Endothelial cell of umbilical vein (primary cell): ENCODE measurements around the gene RPLP2. TPM values are rescaled to one million over a fixed set of nuclear protein-coding genes. Genes with fewer than 3 reads are reported as not detected.

Experiments used
- BruUV-seq: library from RNA; stranded (reverse); fragments of 400-500 nt; replicated peaks from 2 replicates; lab custom pipeline; 2021; lab: Mats Ljungman, UMichigan
- CTCF ChIA-PET: fragments of 300-600, 350-600 bp; sonication (Branson Sonifier 250); formaldehyde crosslinking; loops from one replicate; lab custom pipeline; 2021; ENCODE audit warnings: antibody characterized with exemption, inconsistent platforms; lab: Charles Lee
- POLR2A ChIA-PET: fragments of 300-600, 350-600 bp; sonication (Branson Sonifier 250); formaldehyde crosslinking; loops from one replicate; lab custom pipeline; 2021; ENCODE audit warnings: antibody characterized with exemption, inconsistent platforms; lab: Charles Lee
- DNase-seq: peaks from one replicate; pipeline ENCODE4 v3.0.0-alpha.2; 2011; ENCODE audit warnings: low read depth, low spot score
- FAIRE-seq: peaks from 2 replicates; lab custom pipeline; 2011; peaks lifted over from hg19 to GRCh38; lab: Jason Lieb, UNC
- H2AFZ ChIP-seq: 2 replicates; pipeline ENCODE4 v1.6.0; 2012; ENCODE audit warnings: low read depth, low read length, control low read depth, inconsistent platforms
- H3K27ac ChIP-seq: 2 replicates; pipeline ENCODE4 v1.5.1; 2011; ENCODE audit warnings: low read depth, mild to moderate bottlenecking, control low read depth, low read length, moderate library complexity; ENCODE audit not compliant: insufficient read depth
- H3K27me3 ChIP-seq, 2 experiments: 2 replicates each; pipeline versions ENCODE4 v1.6.0 to v1.6.1; 2011; ENCODE audit warnings: low read length in 2 of 2, mixed read lengths in 1 of 2; ENCODE audit not compliant: control insufficient read depth in 2 of 2, insufficient read depth in 2 of 2
- H3K36me3 ChIP-seq, 2 experiments: 2 replicates in 1 of 2; 3 replicates in 1 of 2; pipeline ENCODE4 v1.5.1; 2011; ENCODE audit warnings: low read length in 2 of 2, mild to moderate bottlenecking in 1 of 2, moderate library complexity in 1 of 2; ENCODE audit not compliant: control insufficient read depth in 2 of 2, insufficient read depth in 2 of 2; ENCODE audit errors: extremely low read depth in 1 of 2
- H3K4me1 ChIP-seq: 3 replicates; pipeline ENCODE4 v1.5.1; 2011; ENCODE audit warnings: mild to moderate bottlenecking, low read length; ENCODE audit not compliant: control insufficient read depth, insufficient read depth; ENCODE audit errors: extremely low read depth
- H3K4me2 ChIP-seq: 2 replicates; pipeline ENCODE4 v1.6.1; 2011; ENCODE audit warnings: low read length, control low read depth, mixed read lengths; ENCODE audit not compliant: insufficient read depth
- H3K4me3 ChIP-seq, 3 experiments: fragments of 200-600 bp in 1 of 3; sonication (generic), shearing (Covaris generic) in 1 of 3; replicated peaks in 1 of 3; 2 replicates each; pipeline ENCODE4 v1.5.1; 2011 to 2016; ENCODE audit warnings: control low read depth in 3 of 3, low read length in 3 of 3, mild to moderate bottlenecking in 2 of 3, inconsistent platforms in 1 of 3, low read depth in 1 of 3, moderate library complexity in 1 of 3; ENCODE audit not compliant: insufficient read depth in 1 of 3
- H3K79me2 ChIP-seq: 2 replicates; pipeline ENCODE4 v1.6.0; 2012; ENCODE audit warnings: low read length, inconsistent platforms; ENCODE audit not compliant: control insufficient read depth, insufficient read depth
- H3K9ac ChIP-seq: replicated peaks from 2 replicates; pipeline ENCODE3; 2011; ENCODE audit warnings: low read length, control low read depth; ENCODE audit not compliant: insufficient read depth; ENCODE audit errors: extremely low read depth
- H3K9me1 ChIP-seq: replicated peaks from 3 replicates; pipeline ENCODE4 v1.6.0; 2011; ENCODE audit warnings: mild to moderate bottlenecking, low read length; ENCODE audit not compliant: control insufficient read depth, insufficient read depth; ENCODE audit errors: extremely low read depth
- H3K9me3 ChIP-seq: replicated peaks from 2 replicates; pipeline ENCODE4 v1.5.1; 2012; ENCODE audit warnings: low read length, inconsistent platforms; ENCODE audit not compliant: control insufficient read depth, insufficient read depth
- H4K20me1 ChIP-seq: replicated peaks from 2 replicates; pipeline ENCODE3; 2011; ENCODE audit warnings: mild to moderate bottlenecking, low read length; ENCODE audit not compliant: control insufficient read depth, insufficient read depth; ENCODE audit errors: extremely low read depth
- EZH2 ChIP-seq: IDR thresholded peaks from 2 replicates; pipeline ENCODE4 v1.6.1; 2012; ENCODE audit warnings: borderline replicate concordance, low read depth, mild to moderate bottlenecking, moderate library complexity, low read length, inconsistent platforms; ENCODE audit not compliant: severe bottlenecking
- FOS ChIP-seq: IDR thresholded peaks from 2 replicates; pipeline ENCODE4 v1.6.1; 2011; ENCODE audit warnings: mild to moderate bottlenecking, low read length, moderate library complexity, borderline replicate concordance; ENCODE audit not compliant: insufficient read depth
- GATA2 ChIP-seq: IDR thresholded peaks from 2 replicates; pipeline ENCODE4 v1.7.0; 2011; ENCODE audit warnings: low read depth, mild to moderate bottlenecking, moderate library complexity, mixed read lengths, low read length; ENCODE audit not compliant: insufficient read length, insufficient read depth
- JUN ChIP-seq: IDR thresholded peaks from 2 replicates; pipeline ENCODE4 v1.6.1; 2011; ENCODE audit warnings: borderline replicate concordance, low read depth; ENCODE audit not compliant: insufficient read length, insufficient read depth
- MAX ChIP-seq: IDR thresholded peaks from 2 replicates; pipeline ENCODE4 v1.6.1; 2011; ENCODE audit not compliant: insufficient read depth, insufficient read length
- MYC ChIP-seq: IDR thresholded peaks from one replicate; pipeline ENCODE4 v1.6.1; 2011; ENCODE audit warnings: mild to moderate bottlenecking, low read depth, low read length
- POLR2A ChIP-seq: IDR thresholded peaks from 2 replicates; pipeline ENCODE4 v1.6.1; 2012; ENCODE audit warnings: low read depth, mild to moderate bottlenecking, control low read depth, low read length
- POLR2AphosphoS5 ChIP-seq: IDR thresholded peaks from 2 replicates; pipeline ENCODE4 v1.6.1; 2012; ENCODE audit warnings: low read depth, mild to moderate bottlenecking, control low read depth, low read length, moderate library complexity; ENCODE audit not compliant: insufficient read depth
- dilution Hi-C: fragments of 300-500 bp; cut with MboI; formaldehyde crosslinking; loops from one replicate; pipeline ENCODE4 v1.15.0; 2019; ENCODE audit warnings: low sequenced_read_pairs; ENCODE audit not compliant: extremely low pct_ligation_motif_present
- intact Hi-C: fragments of 100-400 bp; cut with micrococcal nuclease; formaldehyde crosslinking; loops from one replicate; pipeline ENCODE4 v1.10.0; 2022
- polyA plus RNA-seq, 4 experiments: library from polyadenylated mRNA; depleted of rRNA in 3 of 4; stranded (reverse) in 3 of 4; unstranded in 1 of 4; fragments of >200 nt; gene quantifications; 2 replicates each; pipeline versions ENCODE4 v1.2.1 to v1.2.3, GENCODE V29; 2011 to 2012; ENCODE audit warnings: missing spikeins in 1 of 4
- total RNA-seq: library from RNA; stranded (reverse); gene quantifications from 2 replicates; pipeline ENCODE4 v1.2.3, GENCODE V29; 2021
- TF ChIP-seq, protein P1 (sequence below), 2 donors: IDR thresholded peaks; 1 replicate in 1 of 2; 2 replicates in 1 of 2; pipeline ENCODE4 v1.5.1; 2011; ENCODE audit warnings: low read length in 2 of 2, mild to moderate bottlenecking in 2 of 2, moderate library complexity in 2 of 2, control low read depth in 1 of 2, inconsistent platforms in 1 of 2, low read depth in 1 of 2; ENCODE audit not compliant: insufficient read depth in 1 of 2; ENCODE audit errors: extremely low read depth in 1 of 2

Gene RPLP2
- total and polyA plus RNA-seq, 2 donors (not counting 3 experiments of a cell fraction or from before 2014, with no cell fraction given), result 1,579 to 1,739 TPM

DNA sequence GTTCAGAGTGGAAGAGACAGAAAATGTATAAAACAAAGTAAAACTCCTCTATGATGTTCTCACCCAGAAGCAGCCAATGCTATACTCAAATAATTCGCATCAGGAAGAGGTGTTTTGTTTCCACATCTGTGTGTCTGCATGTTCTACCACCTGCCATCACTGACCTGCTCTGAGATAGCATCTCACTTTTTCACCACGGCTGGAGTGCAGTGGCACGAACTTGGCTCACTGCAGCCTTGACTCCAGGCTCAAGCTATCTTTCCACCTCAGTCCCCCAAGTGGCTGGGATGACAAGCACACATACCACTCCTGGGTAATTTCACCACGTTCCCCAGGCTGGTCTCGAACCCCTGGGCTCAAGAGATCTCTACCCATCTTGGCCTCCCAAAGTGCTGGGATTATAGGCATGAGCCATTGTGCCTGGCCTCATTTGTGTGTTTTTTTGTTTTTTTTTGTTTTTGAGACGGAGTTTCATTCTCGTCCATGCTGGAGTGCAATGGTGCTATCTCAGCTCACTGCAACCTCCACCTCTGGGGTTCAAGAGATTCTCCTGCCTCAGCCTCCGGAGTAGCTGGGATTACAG is 48.1 kb upstream of the RPLP2 start:
- Histone ChIP-seq H2AFZ (no peak overlapping the region), H3K27me3 (no peaks in the 10 kb centered on the region), H3K4me1 (no peaks in the 10 kb centered on the region), H3K27ac (no peak overlapping the region), H4K20me1 (no peaks in the 10 kb centered on the region), H3K4me2 (no peak overlapping the region), H3K9ac (no peak overlapping the region), H3K36me3 (peaks cover 18 to 38% of the 10 kb centered on the region in 2 experiments), H3K79me2 (peaks cover 8% of the 10 kb centered on the region), H3K9me1 (no peaks in the 10 kb centered on the region), H3K4me3 (no peak overlapping the region), H3K9me3 (no peaks in the 10 kb centered on the region)
- FAIRE-seq, result no peak
- intact Hi-C loops, result no loop called here
- BruUV-seq, result no TSS peak
- POLR2A ChIA-PET, result no interaction called here
- dilution Hi-C loops, result no loop called here
- CTCF ChIA-PET, result interaction anchor here (1.1 to 1.3 kb wide), 2 partner anchors 14 kb away, joined by 4 read pairs; partner anchors contain the start of gene TALDO1
- TF ChIP-seq, protein P1, sequence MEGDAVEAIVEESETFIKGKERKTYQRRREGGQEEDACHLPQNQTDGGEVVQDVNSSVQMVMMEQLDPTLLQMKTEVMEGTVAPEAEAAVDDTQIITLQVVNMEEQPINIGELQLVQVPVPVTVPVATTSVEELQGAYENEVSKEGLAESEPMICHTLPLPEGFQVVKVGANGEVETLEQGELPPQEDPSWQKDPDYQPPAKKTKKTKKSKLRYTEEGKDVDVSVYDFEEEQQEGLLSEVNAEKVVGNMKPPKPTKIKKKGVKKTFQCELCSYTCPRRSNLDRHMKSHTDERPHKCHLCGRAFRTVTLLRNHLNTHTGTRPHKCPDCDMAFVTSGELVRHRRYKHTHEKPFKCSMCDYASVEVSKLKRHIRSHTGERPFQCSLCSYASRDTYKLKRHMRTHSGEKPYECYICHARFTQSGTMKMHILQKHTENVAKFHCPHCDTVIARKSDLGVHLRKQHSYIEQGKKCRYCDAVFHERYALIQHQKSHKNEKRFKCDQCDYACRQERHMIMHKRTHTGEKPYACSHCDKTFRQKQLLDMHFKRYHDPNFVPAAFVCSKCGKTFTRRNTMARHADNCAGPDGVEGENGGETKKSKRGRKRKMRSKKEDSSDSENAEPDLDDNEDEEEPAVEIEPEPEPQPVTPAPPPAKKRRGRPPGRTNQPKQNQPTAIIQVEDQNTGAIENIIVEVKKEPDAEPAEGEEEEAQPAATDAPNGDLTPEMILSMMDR (IDR thresholded peaks at IDR 0.05; ENCODE audit: extremely low read depth in 1 of 2, insufficient read depth in 1 of 2, low read depth in 1 of 2, low read length in 2 of 2), result no peak
- no peak for TF ChIP-seq EZH2
- peak; percentile 26 for TF ChIP-seq POLR2A
- no peak for TF ChIP-seq MYC
- TF ChIP-seq GATA2, result no peak
- no peak for TF ChIP-seq MAX
- TF ChIP-seq JUN, result no peak
- TF ChIP-seq FOS, result no peak
- no peak for TF ChIP-seq POLR2AphosphoS5
- DNase-seq, result no peak
